ENCODE data around the gene FBXL16. TPM values are rescaled to one million over a fixed set of nuclear protein-coding genes. Genes with fewer than 3 reads are reported as not detected.

Gene FBXL16
- total and polyA plus RNA-seq, 2 donors (not counting 3 experiments of a cell fraction or from before 2014, with no cell fraction given): 0.07 to 0.22 TPM

DNA sequence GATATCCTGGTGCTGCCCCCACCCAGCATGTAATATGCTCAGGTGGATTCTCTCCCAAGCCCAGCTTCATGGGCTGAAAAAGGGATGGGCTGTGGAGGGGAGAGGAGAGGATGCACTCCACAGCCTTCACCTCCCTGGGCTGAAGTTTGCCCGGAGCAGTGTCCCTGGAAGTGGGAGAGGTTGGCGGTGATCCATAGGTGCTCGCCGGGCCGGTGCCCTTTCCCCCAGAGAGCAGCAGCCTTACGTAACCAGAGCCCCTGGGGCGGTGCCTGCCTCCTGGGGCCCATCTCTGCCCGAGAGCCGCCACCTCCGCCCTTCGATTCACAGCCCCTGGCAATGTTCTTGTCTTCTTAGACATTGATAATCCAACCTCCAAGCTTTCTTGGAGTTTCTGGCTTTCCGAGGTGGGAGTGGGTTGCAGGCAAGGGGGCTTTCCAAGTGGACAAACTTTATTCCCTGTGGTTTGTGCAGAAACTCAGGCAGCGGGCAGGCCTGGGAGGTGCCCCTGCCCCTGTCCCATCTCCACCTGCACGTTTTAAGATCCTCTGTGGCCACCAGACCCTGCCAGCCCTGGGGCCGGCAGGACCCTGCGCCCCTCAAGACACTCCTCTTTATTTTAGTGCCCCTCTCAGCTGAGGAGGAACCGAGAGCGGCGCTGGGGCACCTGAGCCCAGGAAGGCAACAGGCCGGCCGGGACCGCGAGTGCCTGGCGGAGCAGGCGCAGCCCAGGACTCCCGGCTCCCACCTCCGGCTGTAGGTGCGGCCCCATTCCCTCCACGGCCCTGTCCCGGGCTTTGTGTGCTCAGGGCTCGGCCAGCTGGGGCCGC is 59.5 kb downstream of the FBXL16 start:
- H3K27me3 ChIP-seq (ENCODE audit: control insufficient read depth in 2 of 2, insufficient read depth in 2 of 2, low read length in 2 of 2): no peaks in the 10 kb centered on the region
- intact Hi-C loops (cut with micrococcal nuclease): no loop called here
- H4K20me1 ChIP-seq (replicated peaks; ENCODE audit: control insufficient read depth, extremely low read depth, insufficient read depth, low read length): no peaks in the 10 kb centered on the region
- DNase-seq (ENCODE audit: low read depth, low spot score) (no peak), FAIRE-seq (no peak)
- CTCF ChIA-PET: interaction anchor here (1.2 kb wide), 1 partner anchor 56 kb away, joined by 3 read pairs; the partner anchor contains the start of gene RAB40C
- no peak overlapping the region for H3K9ac ChIP-seq (replicated peaks; ENCODE audit: extremely low read depth, insufficient read depth, low read length)
- H3K36me3 ChIP-seq (ENCODE audit: control insufficient read depth in 2 of 2, extremely low read depth in 1 of 2, insufficient read depth in 2 of 2, low read length in 2 of 2): no peaks in the 10 kb centered on the region
- no TSS peak for BruUV-seq (replicated peaks)
- H3K9me3 ChIP-seq (replicated peaks; ENCODE audit: control insufficient read depth, insufficient read depth, low read length): no peaks in the 10 kb centered on the region
- POLR2A ChIA-PET: no interaction called here
- no peak overlapping the region for H2AFZ ChIP-seq (ENCODE audit: low read depth, low read length)
- peaks cover 16% of the 10 kb centered on the region for H3K4me1 ChIP-seq (ENCODE audit: control insufficient read depth, extremely low read depth, insufficient read depth, low read length)
- TF ChIP-seq EZH2 (IDR thresholded peaks at IDR 0.05; ENCODE audit: borderline replicate concordance, low read depth, low read length, severe bottlenecking) (no peak), FOS (IDR thresholded peaks at IDR 0.05; ENCODE audit: borderline replicate concordance, insufficient read depth, low read length) (no peak)
- TF ChIP-seq, protein P1, sequence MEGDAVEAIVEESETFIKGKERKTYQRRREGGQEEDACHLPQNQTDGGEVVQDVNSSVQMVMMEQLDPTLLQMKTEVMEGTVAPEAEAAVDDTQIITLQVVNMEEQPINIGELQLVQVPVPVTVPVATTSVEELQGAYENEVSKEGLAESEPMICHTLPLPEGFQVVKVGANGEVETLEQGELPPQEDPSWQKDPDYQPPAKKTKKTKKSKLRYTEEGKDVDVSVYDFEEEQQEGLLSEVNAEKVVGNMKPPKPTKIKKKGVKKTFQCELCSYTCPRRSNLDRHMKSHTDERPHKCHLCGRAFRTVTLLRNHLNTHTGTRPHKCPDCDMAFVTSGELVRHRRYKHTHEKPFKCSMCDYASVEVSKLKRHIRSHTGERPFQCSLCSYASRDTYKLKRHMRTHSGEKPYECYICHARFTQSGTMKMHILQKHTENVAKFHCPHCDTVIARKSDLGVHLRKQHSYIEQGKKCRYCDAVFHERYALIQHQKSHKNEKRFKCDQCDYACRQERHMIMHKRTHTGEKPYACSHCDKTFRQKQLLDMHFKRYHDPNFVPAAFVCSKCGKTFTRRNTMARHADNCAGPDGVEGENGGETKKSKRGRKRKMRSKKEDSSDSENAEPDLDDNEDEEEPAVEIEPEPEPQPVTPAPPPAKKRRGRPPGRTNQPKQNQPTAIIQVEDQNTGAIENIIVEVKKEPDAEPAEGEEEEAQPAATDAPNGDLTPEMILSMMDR (IDR thresholded peaks at IDR 0.05; ENCODE audit: extremely low read depth in 1 of 2, insufficient read depth in 1 of 2, low read depth in 1 of 2, low read length in 2 of 2): no peak
- H3K9me1 ChIP-seq (replicated peaks; ENCODE audit: control insufficient read depth, extremely low read depth, insufficient read depth, low read length): no peaks in the 10 kb centered on the region
- H3K79me2 ChIP-seq (ENCODE audit: control insufficient read depth, insufficient read depth, low read length): no peaks in the 10 kb centered on the region
- H3K4me3 ChIP-seq (replicated peaks in 1 of 3; ENCODE audit: insufficient read depth in 1 of 3, low read depth in 1 of 3, low read length in 3 of 3): no peak overlapping the region
- H3K27ac ChIP-seq (ENCODE audit: insufficient read depth, low read depth, low read length): no peak overlapping the region
- dilution Hi-C loops (cut with MboI; ENCODE audit: extremely low pct_ligation_motif_present, low sequenced_read_pairs): no loop called here
- no peak overlapping the region for H3K4me2 ChIP-seq (ENCODE audit: insufficient read depth, low read length)

DNA sequence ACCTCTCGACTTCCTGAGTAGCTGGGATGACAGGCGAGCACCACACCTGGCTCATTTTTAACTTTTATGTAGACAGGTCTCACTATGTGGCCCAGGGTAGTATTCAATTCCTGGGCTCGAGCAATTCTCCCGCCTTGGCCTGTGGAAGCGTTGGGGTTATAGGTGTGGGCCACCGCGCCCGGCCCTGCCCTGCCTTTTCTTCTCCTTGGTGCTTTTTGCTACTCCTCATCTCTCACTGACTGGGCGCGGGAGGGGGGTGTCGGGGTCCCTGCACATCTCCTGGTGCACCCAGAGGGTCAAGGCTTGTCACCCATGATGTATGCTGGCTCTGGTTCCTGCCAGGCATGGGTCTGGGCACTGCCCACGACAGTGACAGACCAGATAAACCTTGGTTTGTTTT is 61.0 kb downstream of the FBXL16 start:
- Histone ChIP-seq H3K4me2 (ENCODE audit: insufficient read depth, low read length) (no peak overlapping the region), H3K27me3 (ENCODE audit: control insufficient read depth in 2 of 2, insufficient read depth in 2 of 2, low read length in 2 of 2) (no peaks in the 10 kb centered on the region), H3K9me3 (replicated peaks; ENCODE audit: control insufficient read depth, insufficient read depth, low read length) (no peaks in the 10 kb centered on the region), H3K9ac (replicated peaks; ENCODE audit: extremely low read depth, insufficient read depth, low read length) (no peak overlapping the region), H3K27ac (ENCODE audit: insufficient read depth, low read depth, low read length) (no peak overlapping the region), H3K4me1 (ENCODE audit: control insufficient read depth, extremely low read depth, insufficient read depth, low read length) (peaks cover 17% of the 10 kb centered on the region), H3K9me1 (replicated peaks; ENCODE audit: control insufficient read depth, extremely low read depth, insufficient read depth, low read length) (no peaks in the 10 kb centered on the region), H4K20me1 (replicated peaks; ENCODE audit: control insufficient read depth, extremely low read depth, insufficient read depth, low read length) (no peaks in the 10 kb centered on the region), H3K79me2 (ENCODE audit: control insufficient read depth, insufficient read depth, low read length) (no peaks in the 10 kb centered on the region), H3K36me3 (ENCODE audit: control insufficient read depth in 2 of 2, extremely low read depth in 1 of 2, insufficient read depth in 2 of 2, low read length in 2 of 2) (no peaks in the 10 kb centered on the region), H3K4me3 (replicated peaks in 1 of 3; ENCODE audit: insufficient read depth in 1 of 3, low read depth in 1 of 3, low read length in 3 of 3) (no peak overlapping the region), H2AFZ (ENCODE audit: low read depth, low read length) (no peak overlapping the region)
- intact Hi-C loops (cut with micrococcal nuclease) (no loop called here), dilution Hi-C loops (cut with MboI; ENCODE audit: extremely low pct_ligation_motif_present, low sequenced_read_pairs) (no loop called here)
- no peak for TF ChIP-seq POLR2A (IDR thresholded peaks at IDR 0.05; ENCODE audit: low read depth, low read length)
- DNase-seq (ENCODE audit: low read depth, low spot score): no peak
- BruUV-seq (replicated peaks): no TSS peak
- ChIA-PET CTCF (interaction anchor here (1.1 to 1.2 kb wide), 2 partner anchors 16 to 54 kb away, joined by 3 read pairs; partner anchors contain the start of gene RAB40C), POLR2A (no interaction called here)
- FAIRE-seq: no peak
